GM21390 (cell line): ENCODE data around the gene RAPGEF1.

Experiments used
- ATAC-seq: cut with Tn5 transposase; IDR thresholded peaks from one replicate; pipeline ENCODE4 v1.9.1; 2021; ENCODE audit not compliant: unreplicated experiment

RAPGEF1 gene

GRCh38 chr9:131545003-131545785 is 194.7 kb downstream of the RAPGEF1 start, which contains the start of gene PRRT1B:
Gene PRRT1B, plus strand, starts transcription at chr9:131545523. Its CDS starts 93 bp downstream, at chr9:131545616.
- no peak for ATAC-seq

- ATAC-seq = no peak
These were observed 196.7 kb downstream of the RAPGEF1 start for GRCh38 chr9:131543141-131543540.

- no peak for ATAC-seq
These were observed 200.5 kb downstream of the RAPGEF1 start for GRCh38 chr9:131539223-131539923.

GRCh38 chr9:131537946-131538345 is 201.9 kb downstream of the RAPGEF1 start:
- no peak for ATAC-seq

- no peak for ATAC-seq
These were observed 205.1 kb downstream of the RAPGEF1 start for GRCh38 chr9:131534721-131535237.

- ATAC-seq = peak; percentile 86
These were observed 208.7 kb downstream of the RAPGEF1 start, which contains the start of gene UCK1 for GRCh38 chr9:131530920-131531832. Gene UCK1, minus strand, starts transcription at chr9:131531263. Its CDS starts 89 bp downstream, at chr9:131531174.

- peak; percentile 17 for ATAC-seq
These were observed 209.3 kb downstream of the RAPGEF1 start for GRCh38 chr9:131530546-131530919.

- ATAC-seq = no peak
These were observed 210.0 kb downstream of the RAPGEF1 start for GRCh38 chr9:131529597-131530545.

GRCh38 chr9:131528886-131529505 is 210.9 kb downstream of the RAPGEF1 start:
- no peak for ATAC-seq

- no peak for ATAC-seq
These were observed 211.7 kb downstream of the RAPGEF1 start for GRCh38 chr9:131528186-131528585.
